Raji (cell line): ENCODE measurements around the gene RTL1.

Experiments
- POLR2A ChIP-seq: IDR thresholded peaks from 2 replicates; pipeline ENCODE4 v1.6.1; 2011; ENCODE audit warnings: low read depth, low read length, control low read depth; ENCODE audit not compliant: insufficient read depth

RTL1 gene

GRCh38 chr14:100878271-100879146 is 25.0 kb downstream of the RTL1 start:
- no peak for TF ChIP-seq POLR2A

GRCh38 chr14:100875861-100876590 is 27.5 kb downstream of the RTL1 start:
- TF ChIP-seq POLR2A, result no peak

- TF ChIP-seq POLR2A, result no peak
Measured at GRCh38 chr14:100875126-100875525, 28.4 kb downstream of the RTL1 start.

GRCh38 chr14:100874411-100875091 is 29.0 kb downstream of the RTL1 start:
- no peak for TF ChIP-seq POLR2A

- no peak for TF ChIP-seq POLR2A
Measured at GRCh38 chr14:100874051-100874410, 29.5 kb downstream of the RTL1 start.

GRCh38 chr14:100873096-100873482 is 30.4 kb downstream of the RTL1 start:
- TF ChIP-seq POLR2A, result no peak

- no peak for TF ChIP-seq POLR2A
Measured at GRCh38 chr14:100872259-100873095, 31.0 kb downstream of the RTL1 start.

GRCh38 chr14:100871234-100872186 is 32.0 kb downstream of the RTL1 start:
- TF ChIP-seq POLR2A, result no peak

- no peak for TF ChIP-seq POLR2A
Measured at GRCh38 chr14:100868621-100869370, 34.7 kb downstream of the RTL1 start.

GRCh38 chr14:100867631-100868315 is 35.7 kb downstream of the RTL1 start:
- TF ChIP-seq POLR2A, result no peak

- no peak for TF ChIP-seq POLR2A
Measured at GRCh38 chr14:100866666-100867630, 36.6 kb downstream of the RTL1 start.
